ENCODE results near the gene CNN1. TPM values are rescaled to one million over a fixed set of nuclear protein-coding genes. Genes with fewer than 3 reads are reported as not detected.

The CNN1 gene
- polyA plus RNA-seq, 2 of the 4 experiments (the other 2 are of a cell fraction): 0.62 to 0.96 TPM

DNA sequence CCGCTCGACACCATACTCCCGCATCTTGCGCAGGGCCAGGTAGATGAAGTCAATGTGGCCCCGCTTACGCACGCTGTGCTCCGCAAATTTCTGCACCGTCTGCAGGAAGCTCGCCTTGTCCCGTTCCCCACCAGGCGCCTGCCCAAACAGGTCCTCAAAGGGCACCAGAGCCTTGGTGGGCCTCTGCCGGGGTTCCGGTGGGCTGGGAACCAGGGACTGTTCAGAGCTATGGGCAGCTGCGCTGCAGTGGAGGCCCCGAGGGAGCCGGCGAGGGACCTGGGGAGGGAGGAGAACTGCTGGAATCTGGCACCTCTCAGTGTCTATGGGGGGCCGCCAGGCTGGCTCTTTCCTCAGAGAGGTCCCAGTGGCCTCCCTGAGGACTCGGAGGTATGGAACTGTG, 24.7 kb upstream of the CNN1 start:
- 95% methylated on average over 17 of the region's 20 CpGs for WGBS (ENCODE audit: missing lambda C conversion rate)
- no peak for TF ChIP-seq CBX8 (IDR thresholded peaks at IDR 0.05)
- Histone ChIP-seq H3K9me3 (no peaks in the 10 kb centered on the region), H3K4me3 (no peak overlapping the region), H3K27ac (no peak overlapping the region), H3K4me1 (no peaks in the 10 kb centered on the region), H3K4me2 (no peak overlapping the region)
- DNase-seq (ENCODE audit: low read depth in 1 of 2, low spot score in 1 of 2) (no peak), ATAC-seq (no peak), FAIRE-seq (no peak)
- CTCF ChIA-PET: interaction anchor here (1.7 kb wide), 1 partner anchor 31 kb away, joined by 5 read pairs; no protein-coding TSS in a partner anchor
- POLR2A ChIA-PET: no interaction called here

DNA sequence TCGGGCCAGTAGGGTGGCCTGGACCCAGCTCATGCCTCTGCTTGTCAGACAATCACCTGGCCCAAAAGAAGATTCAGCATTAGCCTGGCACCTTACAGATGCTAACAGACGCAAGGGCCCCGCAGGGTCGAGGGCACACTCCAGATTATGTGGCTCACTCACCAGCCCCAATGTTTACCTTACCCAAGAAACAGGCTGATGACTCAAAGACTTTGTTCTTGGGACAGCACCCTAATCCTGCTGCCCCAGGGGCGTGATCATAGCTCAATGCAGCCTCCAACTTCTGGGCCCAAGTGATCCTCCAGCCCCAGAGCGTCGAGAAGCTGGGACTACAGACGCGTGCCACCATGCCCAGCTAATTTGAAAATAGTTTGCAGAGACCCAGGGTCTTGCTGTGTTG, 19.5 kb upstream of the CNN1 start:
- CTCF ChIA-PET: interaction anchor here (0.8 to 1.4 kb wide), 2 partner anchors 10 to 17 kb away, joined by 3 to 6 read pairs; no protein-coding TSS in a partner anchor

DNA sequence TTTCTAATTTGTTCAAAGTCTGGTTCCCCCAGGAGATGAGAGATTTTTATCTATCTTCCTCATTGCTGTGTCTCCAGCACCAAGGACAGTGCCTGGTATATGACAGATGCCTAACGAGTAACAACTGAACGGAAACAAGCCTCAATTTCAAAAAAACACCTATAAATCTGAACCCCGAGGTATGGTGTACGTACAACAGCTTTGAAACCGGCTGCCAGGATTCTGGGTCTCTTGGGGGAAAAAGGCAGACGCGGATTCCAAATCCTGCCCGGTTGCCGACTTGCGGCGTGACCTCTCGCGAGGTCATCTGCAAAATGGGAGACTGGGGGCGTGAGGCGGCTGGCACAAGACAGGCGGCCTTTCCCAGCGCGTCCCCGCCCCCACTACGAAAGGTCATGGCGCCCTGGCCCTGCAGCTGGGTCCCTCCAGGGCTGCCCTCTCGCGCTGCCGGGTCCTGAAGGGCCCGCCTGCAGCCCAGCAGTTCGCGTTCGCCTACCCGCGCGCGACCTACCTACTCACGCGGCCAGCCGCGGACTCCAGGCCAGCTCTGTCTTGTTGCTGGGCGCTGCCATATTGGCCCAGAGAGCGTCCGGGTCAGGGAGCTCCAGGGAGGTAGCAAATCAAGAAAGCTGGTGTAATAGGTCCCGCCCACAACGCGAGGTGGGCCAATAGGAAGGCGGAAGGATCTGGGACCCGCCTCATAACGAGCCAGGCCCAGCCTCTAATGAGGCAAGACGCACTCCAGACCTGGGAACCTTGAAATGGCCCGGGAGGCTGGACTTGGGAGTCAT, 9.9 kb upstream of the CNN1 start, which contains the start of gene ECSIT:
Gene ECSIT, minus strand, starts transcription at position 584 of the 791 bp plus-strand sequence. CDS start 9,964 bp downstream, outside the sequence.
- Histone ChIP-seq H3K4me2 (peak within 1 kb of the TSS; percentile 73), H3K4me1 (peaks cover 23% of the 10 kb centered on the region), H3K9me3 (no peaks in the 10 kb centered on the region), H3K4me3 (peak within 1 kb of the TSS; percentile 51), H3K27ac (peak within 1 kb of the TSS; percentile 90 to 98)
- no peak for FAIRE-seq
- POLR2A ChIA-PET: interaction anchor here (1.0 to 1.1 kb wide), 2 partner anchors 30 to 154 kb away, joined by 5 to 6 read pairs; partner anchors contain the start of genes ELOF1 and SWSAP1
- WGBS (ENCODE audit: missing lambda C conversion rate): 1% methylated on average over 21 of the region's 47 CpGs
- peak; percentile 91 to 98 for DNase-seq (ENCODE audit: low read depth in 1 of 2, low spot score in 1 of 2)
- peak; percentile 98 for ATAC-seq
- CTCF ChIA-PET: interaction anchor here (0.8 to 1.7 kb wide), 6 partner anchors 7 to 235 kb away, joined by 3 to 4 read pairs (median 4); no protein-coding TSS in a partner anchor
- TF ChIP-seq CHD2 (IDR thresholded peaks at IDR 0.05; ENCODE audit: low read length, partially characterized antibody) (peak; percentile 71), EHMT2 (IDR thresholded peaks at IDR 0.05; ENCODE audit: low read depth) (no peak), HEYL (CRISPR knock-in tag; IDR thresholded peaks at IDR 0.05) (no peak), JUNB (IDR thresholded peaks at IDR 0.05) (no peak), JUN (IDR thresholded peaks at IDR 0.05) (peak; percentile 51 to 54; a peak in 1 of 5 replicates), KDM5A (IDR thresholded peaks at IDR 0.05) (peak; percentile 91), RFX5 (IDR thresholded peaks at IDR 0.05) (peak; percentile 65; the same call in 1 of the 2 replicates), SREBF2 (IDR thresholded peaks at IDR 0.05) (no peak), RARB (CRISPR knock-in tag; IDR thresholded peaks at IDR 0.05) (no peak), PHF8 (IDR thresholded peaks at IDR 0.05; ENCODE audit: borderline replicate concordance, low read depth) (peak; percentile 54; the same call in 1 of the 2 replicates), POLR2A (IDR thresholded peaks at IDR 0.05; ENCODE audit: low read length) (peak; percentile 28; the same call in 1 of the 2 replicates), CEBPB (IDR thresholded peaks at IDR 0.05) (peak in 1 of 2 experiments; percentile 31; a peak in 1 of 4 replicates), BHLHE40 (IDR thresholded peaks at IDR 0.05; ENCODE audit: low read depth, low read length) (no peak), CHD4 (IDR thresholded peaks at IDR 0.05; ENCODE audit: borderline replicate concordance) (no peak), EP300 (IDR thresholded peaks at IDR 0.05) (no peak)
- TF ChIP-seq, protein P1, sequence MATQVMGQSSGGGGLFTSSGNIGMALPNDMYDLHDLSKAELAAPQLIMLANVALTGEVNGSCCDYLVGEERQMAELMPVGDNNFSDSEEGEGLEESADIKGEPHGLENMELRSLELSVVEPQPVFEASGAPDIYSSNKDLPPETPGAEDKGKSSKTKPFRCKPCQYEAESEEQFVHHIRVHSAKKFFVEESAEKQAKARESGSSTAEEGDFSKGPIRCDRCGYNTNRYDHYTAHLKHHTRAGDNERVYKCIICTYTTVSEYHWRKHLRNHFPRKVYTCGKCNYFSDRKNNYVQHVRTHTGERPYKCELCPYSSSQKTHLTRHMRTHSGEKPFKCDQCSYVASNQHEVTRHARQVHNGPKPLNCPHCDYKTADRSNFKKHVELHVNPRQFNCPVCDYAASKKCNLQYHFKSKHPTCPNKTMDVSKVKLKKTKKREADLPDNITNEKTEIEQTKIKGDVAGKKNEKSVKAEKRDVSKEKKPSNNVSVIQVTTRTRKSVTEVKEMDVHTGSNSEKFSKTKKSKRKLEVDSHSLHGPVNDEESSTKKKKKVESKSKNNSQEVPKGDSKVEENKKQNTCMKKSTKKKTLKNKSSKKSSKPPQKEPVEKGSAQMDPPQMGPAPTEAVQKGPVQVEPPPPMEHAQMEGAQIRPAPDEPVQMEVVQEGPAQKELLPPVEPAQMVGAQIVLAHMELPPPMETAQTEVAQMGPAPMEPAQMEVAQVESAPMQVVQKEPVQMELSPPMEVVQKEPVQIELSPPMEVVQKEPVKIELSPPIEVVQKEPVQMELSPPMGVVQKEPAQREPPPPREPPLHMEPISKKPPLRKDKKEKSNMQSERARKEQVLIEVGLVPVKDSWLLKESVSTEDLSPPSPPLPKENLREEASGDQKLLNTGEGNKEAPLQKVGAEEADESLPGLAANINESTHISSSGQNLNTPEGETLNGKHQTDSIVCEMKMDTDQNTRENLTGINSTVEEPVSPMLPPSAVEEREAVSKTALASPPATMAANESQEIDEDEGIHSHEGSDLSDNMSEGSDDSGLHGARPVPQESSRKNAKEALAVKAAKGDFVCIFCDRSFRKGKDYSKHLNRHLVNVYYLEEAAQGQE (IDR thresholded peaks at IDR 0.05): peak; percentile 96
- TF ChIP-seq, protein P2, sequence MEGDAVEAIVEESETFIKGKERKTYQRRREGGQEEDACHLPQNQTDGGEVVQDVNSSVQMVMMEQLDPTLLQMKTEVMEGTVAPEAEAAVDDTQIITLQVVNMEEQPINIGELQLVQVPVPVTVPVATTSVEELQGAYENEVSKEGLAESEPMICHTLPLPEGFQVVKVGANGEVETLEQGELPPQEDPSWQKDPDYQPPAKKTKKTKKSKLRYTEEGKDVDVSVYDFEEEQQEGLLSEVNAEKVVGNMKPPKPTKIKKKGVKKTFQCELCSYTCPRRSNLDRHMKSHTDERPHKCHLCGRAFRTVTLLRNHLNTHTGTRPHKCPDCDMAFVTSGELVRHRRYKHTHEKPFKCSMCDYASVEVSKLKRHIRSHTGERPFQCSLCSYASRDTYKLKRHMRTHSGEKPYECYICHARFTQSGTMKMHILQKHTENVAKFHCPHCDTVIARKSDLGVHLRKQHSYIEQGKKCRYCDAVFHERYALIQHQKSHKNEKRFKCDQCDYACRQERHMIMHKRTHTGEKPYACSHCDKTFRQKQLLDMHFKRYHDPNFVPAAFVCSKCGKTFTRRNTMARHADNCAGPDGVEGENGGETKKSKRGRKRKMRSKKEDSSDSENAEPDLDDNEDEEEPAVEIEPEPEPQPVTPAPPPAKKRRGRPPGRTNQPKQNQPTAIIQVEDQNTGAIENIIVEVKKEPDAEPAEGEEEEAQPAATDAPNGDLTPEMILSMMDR (IDR thresholded peaks at IDR 0.05): no peak
- TF ChIP-seq, protein P3, sequence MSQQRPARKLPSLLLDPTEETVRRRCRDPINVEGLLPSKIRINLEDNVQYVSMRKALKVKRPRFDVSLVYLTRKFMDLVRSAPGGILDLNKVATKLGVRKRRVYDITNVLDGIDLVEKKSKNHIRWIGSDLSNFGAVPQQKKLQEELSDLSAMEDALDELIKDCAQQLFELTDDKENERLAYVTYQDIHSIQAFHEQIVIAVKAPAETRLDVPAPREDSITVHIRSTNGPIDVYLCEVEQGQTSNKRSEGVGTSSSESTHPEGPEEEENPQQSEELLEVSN (IDR thresholded peaks at IDR 0.05; ENCODE audit: borderline replicate concordance, low read depth): no peak
- TF ChIP-seq, protein P4, sequence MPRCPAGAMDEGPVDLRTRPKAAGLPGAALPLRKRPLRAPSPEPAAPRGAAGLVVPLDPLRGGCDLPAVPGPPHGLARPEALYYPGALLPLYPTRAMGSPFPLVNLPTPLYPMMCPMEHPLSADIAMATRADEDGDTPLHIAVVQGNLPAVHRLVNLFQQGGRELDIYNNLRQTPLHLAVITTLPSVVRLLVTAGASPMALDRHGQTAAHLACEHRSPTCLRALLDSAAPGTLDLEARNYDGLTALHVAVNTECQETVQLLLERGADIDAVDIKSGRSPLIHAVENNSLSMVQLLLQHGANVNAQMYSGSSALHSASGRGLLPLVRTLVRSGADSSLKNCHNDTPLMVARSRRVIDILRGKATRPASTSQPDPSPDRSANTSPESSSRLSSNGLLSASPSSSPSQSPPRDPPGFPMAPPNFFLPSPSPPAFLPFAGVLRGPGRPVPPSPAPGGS (IDR thresholded peaks at IDR 0.05): no peak
- TF ChIP-seq, protein P5, sequence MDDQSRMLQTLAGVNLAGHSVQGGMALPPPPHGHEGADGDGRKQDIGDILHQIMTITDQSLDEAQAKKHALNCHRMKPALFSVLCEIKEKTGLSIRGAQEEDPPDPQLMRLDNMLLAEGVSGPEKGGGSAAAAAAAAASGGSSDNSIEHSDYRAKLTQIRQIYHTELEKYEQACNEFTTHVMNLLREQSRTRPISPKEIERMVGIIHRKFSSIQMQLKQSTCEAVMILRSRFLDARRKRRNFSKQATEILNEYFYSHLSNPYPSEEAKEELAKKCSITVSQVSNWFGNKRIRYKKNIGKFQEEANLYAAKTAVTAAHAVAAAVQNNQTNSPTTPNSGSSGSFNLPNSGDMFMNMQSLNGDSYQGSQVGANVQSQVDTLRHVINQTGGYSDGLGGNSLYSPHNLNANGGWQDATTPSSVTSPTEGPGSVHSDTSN (IDR thresholded peaks at IDR 0.05): no peak
- TF ChIP-seq, protein P6, sequence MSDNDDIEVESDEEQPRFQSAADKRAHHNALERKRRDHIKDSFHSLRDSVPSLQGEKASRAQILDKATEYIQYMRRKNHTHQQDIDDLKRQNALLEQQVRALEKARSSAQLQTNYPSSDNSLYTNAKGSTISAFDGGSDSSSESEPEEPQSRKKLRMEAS (IDR thresholded peaks at IDR 0.05): 0 out of 2 replicates have a peak, but pooled peaks have one; percentile 53

More for the DNA sequence above, 19.5 kb upstream of the CNN1 start:
- FAIRE-seq (no peak), ATAC-seq (peak in 1 of 2 experiments; percentile 30; a peak in 1 of 6 replicates), DNase-seq (ENCODE audit: low read depth in 1 of 2, low spot score in 1 of 2) (no peak)
- POLR2A ChIA-PET: no interaction called here
- Histone ChIP-seq H3K4me2 (no peak overlapping the region), H3K27ac (no peak overlapping the region), H3K4me3 (no peak overlapping the region), H3K9me3 (no peaks in the 10 kb centered on the region), H3K4me1 (0 out of 3 replicates have a peak, but pooled peaks cover 4% of the 10 kb centered on the region)
- 72% methylated on average over 6 of the region's 9 CpGs for WGBS (ENCODE audit: missing lambda C conversion rate)
- TF ChIP-seq, protein P7, sequence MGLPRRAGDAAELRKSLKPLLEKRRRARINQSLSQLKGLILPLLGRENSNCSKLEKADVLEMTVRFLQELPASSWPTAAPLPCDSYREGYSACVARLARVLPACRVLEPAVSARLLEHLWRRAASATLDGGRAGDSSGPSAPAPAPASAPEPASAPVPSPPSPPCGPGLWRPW (IDR thresholded peaks at IDR 0.05): no peak
- no peak for TF ChIP-seq GATA3 (IDR thresholded peaks at IDR 0.05; ENCODE audit: borderline replicate concordance)

Data from A549 (cell line).